Thoracic aorta (tissue), 2 donors: ENCODE results near the gene KRT76. TPM values are rescaled to one million over a fixed set of nuclear protein-coding genes. Genes with fewer than 3 reads are reported as not detected.

Experiments
- ATAC-seq: fragments of 150-250 bp; one replicate; pipeline ENCODE4 v1.8.0; 2017; ENCODE audit warnings: low read depth; ENCODE audit not compliant: insufficient number of reproducible peaks, low FRiP score
- DNase-seq: peaks from one replicate; pipeline ENCODE4 v3.0.0-alpha.2; 2020; ENCODE audit warnings: low spot score
- H3K27ac ChIP-seq, 2 donors: fragments of 200-600 bp; sonication (generic); 1 replicate in 1 of 2; 2 replicates in 1 of 2; pipeline ENCODE4 v1.5.1; 2016; ENCODE audit warnings: mild to moderate bottlenecking in 2 of 2, moderate library complexity in 2 of 2
- H3K27me3 ChIP-seq: fragments of 200-600 bp; sonication (generic); replicated peaks from 2 replicates; pipeline ENCODE4 v1.6.0; 2016; ENCODE audit warnings: mild to moderate bottlenecking; ENCODE audit not compliant: insufficient read depth
- H3K36me3 ChIP-seq: fragments of 200-600 bp; sonication (generic); one replicate; pipeline ENCODE4 v1.5.1; 2016
- H3K4me1 ChIP-seq, 2 donors: fragments of 200-600 bp; sonication (generic); 1 replicate in 1 of 2; 2 replicates in 1 of 2; pipeline versions ENCODE4 v1.5.1 to v1.6.0; 2016; ENCODE audit warnings: low read depth in 2 of 2, mild to moderate bottlenecking in 1 of 2; ENCODE audit not compliant: control insufficient read depth in 1 of 2
- H3K4me3 ChIP-seq: fragments of 200-600 bp; sonication (generic); 2 replicates; pipeline ENCODE4 v1.5.1; 2016; ENCODE audit warnings: mild to moderate bottlenecking
- H3K9me3 ChIP-seq: fragments of 200-600 bp; sonication (generic); 2 replicates; pipeline ENCODE4 v1.5.1; 2016
- total RNA-seq, 2 donors: library from RNA; depleted of rRNA; stranded (reverse); fragments of >200 nt; gene quantifications; one replicate each; pipeline versions ENCODE4 v1.1.0 to v1.2.3, GENCODE V29; 2016
- TF ChIP-seq, protein P1 (sequence below): fragments of 200-600 bp; sonication (generic); IDR thresholded peaks from one replicate; pipeline ENCODE4 v1.5.1; 2019; ENCODE audit warnings: antibody characterized with exemption

Gene KRT76
- total RNA-seq, 2 donors from 2014 or later = not detected

DNA sequence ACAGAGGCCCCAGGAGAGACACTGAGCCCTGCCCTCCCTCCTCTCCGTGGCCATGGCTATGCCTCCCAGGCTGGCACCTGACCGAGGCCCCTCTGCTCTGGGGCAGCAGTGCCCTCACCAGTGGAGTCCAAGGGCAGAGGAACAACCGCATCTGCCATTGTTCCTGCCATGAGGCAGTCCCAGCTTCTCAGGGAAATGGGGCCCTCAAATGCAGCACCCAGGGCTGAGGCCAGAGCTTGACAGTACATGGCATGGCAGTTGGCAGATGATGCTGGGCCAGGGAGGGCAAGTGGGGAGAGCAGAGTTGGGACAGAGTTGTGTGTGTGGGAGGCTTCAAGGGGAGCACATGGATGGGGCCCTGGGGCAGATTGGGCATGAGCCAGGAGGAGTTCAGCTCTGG is 52.8 kb downstream of the KRT76 start:
- H3K4me1 ChIP-seq = no peaks in the 10 kb centered on the region
- no peak overlapping the region for H3K27ac ChIP-seq
- TF ChIP-seq, protein P1, sequence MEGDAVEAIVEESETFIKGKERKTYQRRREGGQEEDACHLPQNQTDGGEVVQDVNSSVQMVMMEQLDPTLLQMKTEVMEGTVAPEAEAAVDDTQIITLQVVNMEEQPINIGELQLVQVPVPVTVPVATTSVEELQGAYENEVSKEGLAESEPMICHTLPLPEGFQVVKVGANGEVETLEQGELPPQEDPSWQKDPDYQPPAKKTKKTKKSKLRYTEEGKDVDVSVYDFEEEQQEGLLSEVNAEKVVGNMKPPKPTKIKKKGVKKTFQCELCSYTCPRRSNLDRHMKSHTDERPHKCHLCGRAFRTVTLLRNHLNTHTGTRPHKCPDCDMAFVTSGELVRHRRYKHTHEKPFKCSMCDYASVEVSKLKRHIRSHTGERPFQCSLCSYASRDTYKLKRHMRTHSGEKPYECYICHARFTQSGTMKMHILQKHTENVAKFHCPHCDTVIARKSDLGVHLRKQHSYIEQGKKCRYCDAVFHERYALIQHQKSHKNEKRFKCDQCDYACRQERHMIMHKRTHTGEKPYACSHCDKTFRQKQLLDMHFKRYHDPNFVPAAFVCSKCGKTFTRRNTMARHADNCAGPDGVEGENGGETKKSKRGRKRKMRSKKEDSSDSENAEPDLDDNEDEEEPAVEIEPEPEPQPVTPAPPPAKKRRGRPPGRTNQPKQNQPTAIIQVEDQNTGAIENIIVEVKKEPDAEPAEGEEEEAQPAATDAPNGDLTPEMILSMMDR = no peak
- no peaks in the 10 kb centered on the region for H3K27me3 ChIP-seq
- no peaks in the 10 kb centered on the region for H3K9me3 ChIP-seq
- H3K36me3 ChIP-seq = no peaks in the 10 kb centered on the region
- ATAC-seq = no peak
- H3K4me3 ChIP-seq = no peak overlapping the region
- DNase-seq = no peak

DNA sequence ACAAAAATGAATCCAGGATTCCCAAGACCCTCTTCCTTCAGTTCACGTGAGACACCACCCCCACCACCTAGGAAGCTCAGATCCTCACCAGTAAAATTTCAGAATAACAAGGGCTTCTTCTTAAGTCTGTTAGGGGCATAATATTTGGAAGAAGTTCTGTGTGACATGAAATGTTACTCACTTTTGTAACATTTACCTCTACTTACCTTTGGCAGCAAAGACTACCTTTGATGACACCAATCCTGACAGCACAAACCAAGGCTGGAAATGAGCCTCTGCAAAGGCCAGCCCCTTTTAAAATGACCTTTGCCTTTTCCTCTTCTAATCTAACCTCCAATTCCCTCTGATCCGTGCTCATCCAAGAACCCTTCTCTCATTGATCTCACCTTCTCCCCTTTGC is 54.5 kb downstream of the KRT76 start:
- Histone ChIP-seq H3K9me3 (no peaks in the 10 kb centered on the region), H3K27me3 (no peaks in the 10 kb centered on the region), H3K36me3 (no peaks in the 10 kb centered on the region), H3K4me1 (no peaks in the 10 kb centered on the region), H3K4me3 (no peak overlapping the region), H3K27ac (no peak overlapping the region)
- TF ChIP-seq, protein P1 = no peak
- DNase-seq (no peak), ATAC-seq (no peak)

DNA sequence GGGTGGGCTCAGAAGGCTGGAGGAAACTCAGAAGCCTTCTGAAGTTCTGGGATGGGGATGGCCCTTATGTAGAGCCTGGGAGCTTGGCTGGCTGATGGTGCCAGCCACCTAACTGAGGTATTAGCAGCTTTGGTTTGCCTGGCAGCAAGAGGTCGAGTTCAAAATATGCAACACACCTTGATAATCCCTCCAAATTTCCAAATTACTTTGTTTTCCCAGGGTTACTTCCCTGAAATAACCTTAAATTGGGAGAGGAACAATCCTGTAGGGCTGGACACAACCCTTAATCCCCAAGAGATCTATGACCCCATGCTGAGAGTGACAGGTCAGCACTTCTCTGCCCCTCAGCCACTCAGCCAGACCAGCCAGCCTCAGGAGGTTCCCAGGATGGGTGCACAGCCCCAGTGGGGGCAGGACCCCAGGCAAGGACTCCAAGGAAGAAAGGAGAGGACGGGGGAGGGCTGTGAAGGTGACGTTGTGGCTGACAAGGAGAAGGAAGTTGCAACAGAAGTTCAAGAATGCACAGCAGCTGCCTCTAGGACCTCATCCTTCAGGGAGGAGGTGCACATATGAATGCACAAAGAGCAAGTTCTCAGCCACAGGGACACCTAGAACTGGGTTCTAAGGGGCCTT is 55.2 kb downstream of the KRT76 start:
- ATAC-seq = no peak
- Histone ChIP-seq H3K27ac (no peak overlapping the region), H3K27me3 (no peaks in the 10 kb centered on the region), H3K4me1 (no peaks in the 10 kb centered on the region), H3K9me3 (no peaks in the 10 kb centered on the region), H3K4me3 (no peak overlapping the region), H3K36me3 (no peaks in the 10 kb centered on the region)
- DNase-seq = no peak
- TF ChIP-seq, protein P1 = no peak

DNA sequence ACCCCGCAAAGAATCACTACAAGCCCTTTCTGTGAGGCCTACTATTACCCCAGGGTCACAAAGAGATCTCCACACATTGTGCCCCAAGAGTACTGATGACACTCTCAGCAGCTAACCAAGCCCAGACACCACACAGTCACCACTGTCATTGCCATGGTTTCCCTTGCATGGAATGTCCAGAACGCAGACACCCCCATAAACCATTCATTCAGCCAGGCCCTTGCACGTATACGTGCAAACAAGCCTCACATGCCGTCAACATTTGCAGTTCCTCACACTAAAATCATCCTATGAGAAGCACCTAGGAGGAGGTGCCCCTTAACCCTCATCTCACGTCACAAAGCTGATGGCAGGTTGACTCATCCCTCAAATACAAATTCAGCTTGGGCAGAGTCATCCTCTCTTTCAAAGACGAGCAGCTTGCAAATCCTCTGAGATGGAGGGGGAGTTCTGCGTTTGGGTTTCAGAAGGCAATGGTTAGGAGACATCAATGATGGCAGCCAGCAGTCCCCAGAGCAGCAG is 56.7 kb downstream of the KRT76 start:
- Histone ChIP-seq H3K36me3 (no peaks in the 10 kb centered on the region), H3K9me3 (no peaks in the 10 kb centered on the region), H3K27me3 (no peaks in the 10 kb centered on the region), H3K4me1 (no peaks in the 10 kb centered on the region), H3K4me3 (no peak overlapping the region), H3K27ac (no peak overlapping the region)
- TF ChIP-seq, protein P1 = no peak
- ATAC-seq (no peak), DNase-seq (no peak)

Other genes with a start within 250 kb of the KRT76 start
- gene KRT71, start 224.2 kb downstream of the KRT76 start, total RNA-seq = not detected
- not detected for gene KRT74, start 203.5 kb downstream of the KRT76 start, total RNA-seq
- not detected for gene KRT72, start 175.9 kb downstream of the KRT76 start, total RNA-seq
- gene KRT73, start 158.8 kb downstream of the KRT76 start, total RNA-seq = not detected
- gene KRT2, start 125.1 kb downstream of the KRT76 start, total RNA-seq = 1 to 10 TPM in 1 of 2 donors, not detected in 1; 1.4 TPM
- gene KRT1, start 96.9 kb downstream of the KRT76 start, total RNA-seq = 1 to 10 TPM in 1 of 2 donors, not detected in 1; 3.5 TPM
- under 1 TPM in 1 of 2 donors, not detected in 1; 0.41 TPM for gene KRT77, start 73.8 kb downstream of the KRT76 start, total RNA-seq
- gene KRT3, start 18.8 kb upstream of the KRT76 start, total RNA-seq = not detected
- not detected for gene KRT4, start 36.8 kb upstream of the KRT76 start, total RNA-seq
- gene KRT79, start 57.0 kb upstream of the KRT76 start, total RNA-seq = not detected
- not detected for gene KRT78, start 71.6 kb upstream of the KRT76 start, total RNA-seq
- 100 to 1,000 TPM; 130 to 175 TPM for gene KRT8, start 127.7 kb upstream of the KRT76 start, total RNA-seq
- gene KRT18, start 171.8 kb upstream of the KRT76 start, total RNA-seq = 10 to 100 TPM; 21.5 to 38.3 TPM
- 100 to 1,000 TPM; 279 to 338 TPM for gene EIF4B, start 229.1 kb upstream of the KRT76 start, total RNA-seq